Frontal cortex (tissue), 4 donors: ENCODE results near the gene SEC24A. TPM values are rescaled to one million over a fixed set of nuclear protein-coding genes. Genes with fewer than 3 reads are reported as not detected.
"Not testable (repeated sequence)": the region's sequence is repeated elsewhere in the genome, so short reads cannot be mapped to it uniquely, and the experiment has no call there.

Source experiments
- DNase-seq, 2 donors: peaks; one replicate each; pipeline ENCODE4 v3.0.0; 2012; ENCODE audit warnings: low spot score in 2 of 2
- FAIRE-seq: peaks from 2 replicates; lab custom pipeline; 2012; peaks lifted over from hg19 to GRCh38; lab: Jason Lieb, UNC
- small RNA-seq: library from RNA; depleted of rRNA; stranded (forward); fragments of <200 nt; gene quantifications from one replicate; pipeline ENCODE3, GENCODE V24; 2014
- total RNA-seq: library from RNA; depleted of rRNA; stranded (reverse); fragments of >200 nt; gene quantifications from one replicate; pipeline ENCODE4 v1.2.3, GENCODE V29; 2014
- donor health status: control.
- donor health status: control.
- donor health status: control.

SEC24A gene
- total RNA-seq, 1 donor from 2014 or later: 17.9 TPM

DNA sequence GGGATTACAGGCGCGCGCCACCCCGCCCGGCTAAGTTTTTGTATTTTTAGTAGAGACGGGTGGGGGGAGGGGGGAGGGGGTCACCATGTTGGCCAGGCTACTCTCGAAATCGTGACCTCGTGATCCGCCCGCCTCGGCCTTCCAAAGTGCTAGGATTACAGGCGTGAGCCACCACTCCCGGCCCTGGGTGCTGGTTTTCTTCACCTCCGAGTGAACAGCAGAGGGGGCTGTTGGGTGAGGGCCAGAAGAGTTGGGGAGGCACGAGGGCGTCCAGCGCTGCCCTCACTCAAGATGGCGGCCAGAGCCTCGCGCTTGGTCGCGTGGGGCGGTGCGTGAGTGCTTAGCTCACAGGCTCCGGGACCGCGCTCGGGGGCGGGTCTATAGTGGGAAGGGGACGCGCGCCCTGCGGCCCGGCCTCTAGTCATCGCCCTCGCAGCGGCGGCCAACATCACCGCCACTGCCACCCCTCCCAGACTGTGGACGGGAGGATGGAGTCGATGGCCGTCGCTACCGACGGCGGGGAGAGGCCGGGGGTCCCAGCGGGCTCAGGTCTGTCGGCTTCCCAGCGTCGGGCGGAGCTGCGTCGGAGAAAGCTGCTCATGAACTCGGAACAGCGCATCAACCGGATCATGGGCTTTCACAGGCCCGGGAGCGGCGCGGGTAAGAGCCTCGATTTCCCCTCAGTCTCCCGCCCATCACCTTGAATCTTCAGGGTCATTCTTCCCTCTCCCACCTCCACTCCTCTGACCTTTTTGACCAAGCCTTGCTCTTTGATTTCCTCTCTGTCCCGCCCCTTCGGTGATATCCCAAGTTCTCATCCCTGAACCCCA lies 89.8 kb downstream of the SEC24A start, which contains the start of gene CAMLG:
TSS of gene CAMLG (plus strand) at position 416 of the 830 bp plus-strand sequence. CDS start at position 489, 73 bp downstream.
- DNase-seq (peak; percentile 86 to 91), FAIRE-seq (no peak)

DNA sequence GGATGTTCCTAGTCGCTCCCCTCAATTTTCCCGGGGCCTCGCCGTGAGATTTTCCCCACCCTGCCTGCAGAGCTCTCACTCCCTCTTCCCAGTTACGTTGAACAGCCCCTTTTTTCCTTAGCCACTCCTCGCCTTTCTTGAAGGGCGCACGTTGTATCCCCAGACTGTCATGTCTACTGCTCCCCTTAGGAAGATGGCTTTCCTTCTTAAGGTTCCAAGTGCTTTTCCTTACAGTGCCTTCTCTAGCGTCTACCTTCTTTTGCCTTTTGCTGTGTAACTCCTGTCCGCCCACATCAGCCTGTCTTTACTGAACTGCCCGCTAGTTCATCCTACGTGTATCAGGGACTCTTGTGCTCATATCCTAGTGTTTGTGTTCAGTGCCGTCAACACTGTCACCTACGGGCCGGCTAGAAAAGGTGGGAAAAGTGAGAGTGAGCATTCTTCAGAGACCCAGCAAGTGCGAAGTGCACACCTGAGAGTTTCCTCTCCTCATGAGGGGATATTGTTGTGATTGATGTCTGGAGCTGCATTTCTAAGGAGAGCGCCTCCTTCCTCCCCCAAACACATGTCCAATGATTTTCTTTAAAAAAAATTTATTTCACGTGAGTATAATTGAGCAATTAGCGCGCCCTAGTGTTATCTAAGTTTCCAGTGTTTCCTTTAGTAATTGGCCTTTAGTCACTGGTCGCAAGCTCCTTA lies 90.5 kb downstream of the SEC24A start:
- FAIRE-seq: no peak
- peak in 1 of 2 donors; percentile 18 for DNase-seq

- FAIRE-seq (no peak), DNase-seq (no peak)
These were observed 92.5 kb downstream of the SEC24A start for GRCh38 chr5:134741052-134741451.

DNA sequence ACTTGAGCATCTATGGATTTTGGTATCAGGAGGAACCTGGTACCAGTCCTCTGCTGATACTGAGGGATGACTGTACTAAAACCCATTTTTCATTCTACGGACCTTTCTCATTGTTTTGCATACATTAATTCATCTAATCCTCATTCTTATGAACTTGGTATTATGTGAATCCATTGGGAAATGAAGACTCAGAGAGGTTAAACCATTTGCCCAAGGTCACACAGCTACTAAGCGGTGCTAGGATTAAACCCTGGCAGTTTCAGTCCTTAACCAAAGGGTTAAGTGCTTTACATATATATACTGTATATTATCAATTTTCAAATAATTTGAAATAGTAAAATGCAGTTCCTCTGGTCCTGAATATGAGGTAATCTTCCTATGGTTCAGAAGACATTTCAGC lies 93.5 kb downstream of the SEC24A start:
- no peak for DNase-seq
- no peak for FAIRE-seq

- DNase-seq (no peak), FAIRE-seq (no peak)
These were observed 100.8 kb downstream of the SEC24A start for GRCh38 chr5:134749415-134749814.

DNA sequence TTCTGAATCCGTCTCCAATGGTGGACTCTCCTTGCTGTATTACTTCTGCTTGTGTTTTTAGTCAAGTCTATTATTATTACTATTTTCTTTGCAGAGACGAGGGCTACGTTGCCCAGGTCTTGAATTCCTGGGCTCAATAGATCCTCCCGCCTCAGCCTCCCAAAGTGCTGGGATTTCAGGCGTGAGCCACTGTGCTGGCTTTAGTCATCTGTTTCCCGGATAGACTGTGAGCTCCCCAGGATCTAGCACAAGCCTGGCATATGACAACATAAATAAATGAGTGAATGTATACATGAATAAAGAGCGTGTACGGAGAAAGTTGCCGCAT lies 109.6 kb downstream of the SEC24A start:
- no peak for FAIRE-seq
- DNase-seq: no peak

- DNase-seq (peak; percentile 91 to 94), FAIRE-seq (no peak)
These were observed 110.1 kb downstream of the SEC24A start, which contains the start of gene DDX46 for GRCh38 chr5:134758504-134759341. Gene DDX46 (plus strand): TSS chr5:134758779. CDS start chr5:134758939, 160 bp downstream.

DNA sequence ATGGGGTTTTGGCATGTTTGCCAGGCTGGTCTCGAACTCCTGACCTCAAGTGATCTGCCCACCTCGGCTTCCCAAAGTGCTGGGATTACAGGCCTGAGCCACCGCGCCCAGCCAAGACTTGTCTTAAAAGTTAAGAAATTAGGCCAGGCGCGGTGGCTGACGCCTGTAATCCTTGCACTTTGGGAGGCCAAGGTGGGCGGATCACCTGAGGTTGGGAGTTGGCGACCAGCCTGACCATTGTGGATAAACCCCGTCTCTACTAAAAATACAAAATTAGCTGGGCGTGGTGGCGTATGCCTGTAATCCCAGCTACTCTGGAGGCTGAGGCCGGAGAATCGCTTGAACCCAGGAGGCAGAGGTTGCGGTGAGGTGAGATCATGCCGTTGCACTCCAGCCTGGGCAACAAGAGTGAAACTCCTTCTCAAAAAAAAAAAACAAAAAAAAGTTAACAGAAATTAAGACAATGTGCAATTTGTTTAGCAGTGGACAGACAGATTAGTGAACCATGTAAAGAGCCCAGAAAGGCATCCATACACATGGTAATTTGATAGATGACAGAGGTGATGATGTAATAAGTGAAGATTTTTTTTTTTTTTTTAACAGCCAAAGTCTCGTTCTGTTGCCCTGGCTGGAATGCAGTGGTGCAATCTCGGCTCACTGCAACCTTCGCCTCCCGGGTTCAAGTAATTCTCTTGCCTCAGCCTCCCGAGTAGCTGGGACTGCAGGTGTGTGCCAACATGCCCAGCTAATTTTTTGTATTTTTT lies 119.1 kb downstream of the SEC24A start:
- not testable (repeated sequence) for DNase-seq, FAIRE-seq

DNA sequence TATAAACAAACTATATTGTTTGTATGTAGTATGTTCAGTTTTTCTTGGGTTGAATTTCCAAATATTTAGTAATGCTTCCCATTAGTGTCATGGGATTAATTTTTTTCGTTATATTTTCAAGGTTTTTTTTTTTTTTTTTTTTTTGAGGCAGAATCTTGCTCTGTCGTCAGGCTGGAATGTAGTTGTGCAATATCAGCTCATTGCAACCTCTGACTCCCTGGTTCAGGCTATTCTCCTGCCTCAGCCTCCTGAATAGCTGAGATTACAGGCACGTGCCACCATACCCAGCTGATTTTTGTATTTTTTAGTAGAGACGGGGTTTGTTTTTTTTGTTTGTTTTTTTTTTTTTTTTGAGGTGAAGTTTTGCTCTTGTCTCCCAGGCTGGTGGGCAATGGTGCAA lies 120.6 kb downstream of the SEC24A start:
- FAIRE-seq: peak; percentile 57
- no peak for DNase-seq

- DNase-seq: no peak
- no peak for FAIRE-seq
These were observed 124.0 kb downstream of the SEC24A start for GRCh38 chr5:134772461-134773125.

GRCh38 chr5:134777366-134777765 lies 128.8 kb downstream of the SEC24A start:
- FAIRE-seq (no peak), DNase-seq (no peak)

Small RNA genes lying within 50 kb of the gene (small RNA-seq; reads per million reads assigned to genes)
- gene RNU6-1164P: not detected
- not detected for gene RNU6-1311P
- not detected for gene RNU6-757P

Other genes with a start within 250 kb of the SEC24A start
- gene CDKN2AIPNL, start 236.9 kb upstream of the SEC24A start, total RNA-seq: 68.1 TPM
- gene JADE2, start 123.1 kb upstream of the SEC24A start, total RNA-seq: 2.4 TPM
- gene SAR1B, start 16.0 kb upstream of the SEC24A start, total RNA-seq: 35.5 TPM
- 100 TPM for gene CAMLG, start 89.8 kb downstream of the SEC24A start, total RNA-seq
- 24.1 TPM for gene DDX46, start 110.0 kb downstream of the SEC24A start, total RNA-seq
- 90.5 TPM for gene C5orf24, start 197.2 kb downstream of the SEC24A start, total RNA-seq
- 108 TPM for gene TXNDC15, start 225.6 kb downstream of the SEC24A start, total RNA-seq